Subcutaneous abdominal adipose tissue (tissue), 5 donors: ENCODE data around the gene SLC7A7.
"Not testable (repeated sequence)": the region's sequence is repeated elsewhere in the genome, so short reads cannot be mapped to it uniquely, and the experiment has no call there.

Experiments
- H3K27ac ChIP-seq: one replicate; pipeline ENCODE4 v1.7.0; 2013; ENCODE audit warnings: low read depth, mild to moderate bottlenecking, inconsistent platforms, low read length, moderate library complexity
- H3K27me3 ChIP-seq, 5 donors: one replicate each; pipeline ENCODE4 v1.7.0; 2013; ENCODE audit warnings: low read length in 5 of 5, inconsistent platforms in 1 of 5; ENCODE audit not compliant: control insufficient read depth in 5 of 5, insufficient read depth in 4 of 5
- H3K36me3 ChIP-seq, 5 donors: one replicate each; pipeline ENCODE4 v1.7.0; 2013; ENCODE audit warnings: low read length in 5 of 5; ENCODE audit not compliant: control insufficient read depth in 5 of 5, insufficient read depth in 5 of 5
- H3K4me1 ChIP-seq, 5 donors: one replicate each; pipeline ENCODE4 v1.7.0; 2013; ENCODE audit warnings: low read length in 5 of 5, mild to moderate bottlenecking in 3 of 5, moderate library complexity in 1 of 5; ENCODE audit not compliant: control insufficient read depth in 5 of 5, insufficient read depth in 5 of 5
- H3K4me3 ChIP-seq, 5 donors: one replicate each; pipeline ENCODE4 v1.7.0; 2013; ENCODE audit warnings: low read length in 5 of 5, low read depth in 1 of 5
- H3K9ac ChIP-seq, 5 donors: one replicate each; pipeline ENCODE4 v1.7.0; 2013; ENCODE audit warnings: low read length in 5 of 5, mild to moderate bottlenecking in 4 of 5, moderate library complexity in 3 of 5
- H3K9me3 ChIP-seq, 5 donors: one replicate each; pipeline ENCODE4 v1.7.0; 2013; ENCODE audit warnings: low read length in 5 of 5; ENCODE audit not compliant: control insufficient read depth in 5 of 5
- donor health status: healthy.
- donor health status: healthy.
- donor health status: healthy.
- donor health status: healthy.
- donor health status: healthy.

The SLC7A7 gene

DNA sequence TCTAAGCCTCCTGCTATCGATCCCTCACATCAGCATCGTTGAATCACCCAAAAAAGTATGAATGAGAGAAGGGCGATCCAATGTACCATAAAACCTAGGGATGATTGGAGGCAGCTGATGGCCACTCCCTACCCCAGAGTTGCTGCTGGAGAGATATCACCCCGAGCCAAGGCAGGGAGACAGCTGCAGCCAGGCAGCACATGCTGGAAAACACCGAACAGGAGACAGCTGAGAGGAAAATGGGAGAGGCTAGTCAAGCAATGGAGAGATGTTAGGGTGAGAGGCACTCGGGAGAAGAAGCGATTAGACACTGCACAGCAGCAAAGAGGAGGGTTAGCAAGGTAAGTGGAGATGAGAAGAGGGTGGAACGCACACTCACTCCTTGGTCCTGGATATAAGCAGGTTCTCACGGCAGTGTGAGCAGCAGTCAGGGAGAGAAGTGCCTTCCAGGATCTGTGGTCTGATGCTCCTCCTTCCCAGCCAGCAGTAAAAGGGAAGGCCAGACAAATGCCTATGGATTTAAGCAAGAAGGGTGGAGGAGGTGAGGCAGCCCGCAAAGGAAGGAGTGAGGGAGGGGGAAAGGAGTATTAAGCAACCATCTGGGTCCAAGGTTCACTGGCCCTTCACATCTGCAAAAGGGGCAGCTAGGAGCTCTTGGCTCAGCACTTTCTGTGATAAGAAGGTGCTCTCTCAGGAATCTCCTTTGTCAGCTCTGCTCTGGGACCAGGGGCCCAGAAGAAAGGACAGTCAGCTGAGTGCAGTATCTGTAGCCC is at the start of gene SLC7A7:
Gene SLC7A7, minus strand, starts transcription at position 495 of the 773 bp plus-strand sequence. CDS start 2,037 bp downstream, outside the sequence.
- peak within 1 kb of the TSS in 1 of 5 donors; percentile 14 for H3K9ac ChIP-seq

DNA sequence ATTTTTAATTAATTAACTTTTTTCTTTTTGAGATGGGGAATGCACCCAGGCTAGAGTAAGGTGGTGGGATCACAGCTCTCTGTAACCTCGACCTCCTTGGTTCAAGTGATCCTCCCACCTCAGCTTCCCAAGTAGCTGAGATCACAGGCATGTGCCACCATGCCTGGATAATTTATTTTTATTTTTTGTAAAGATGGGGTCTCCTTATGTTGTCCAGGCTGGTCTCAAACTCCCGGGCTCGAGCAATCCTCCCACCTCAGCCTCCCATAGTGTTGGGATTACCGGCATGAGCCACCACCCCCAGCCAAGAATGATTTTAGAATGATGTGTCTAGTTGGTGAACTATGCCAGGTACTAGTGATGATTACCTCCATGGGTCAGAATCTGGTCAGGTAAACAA is 49.7 kb upstream of the SLC7A7 start:
- no peaks in the 10 kb centered on the region for H3K9me3 ChIP-seq
- no peaks in the 10 kb centered on the region for H3K4me1 ChIP-seq
- H3K36me3 ChIP-seq = no peaks in the 10 kb centered on the region
- no peak overlapping the region for H3K9ac ChIP-seq
- H3K4me3 ChIP-seq = no peak overlapping the region
- H3K27ac ChIP-seq = no peak overlapping the region
- no peaks in the 10 kb centered on the region for H3K27me3 ChIP-seq

More for the DNA sequence above, at the start of gene SLC7A7:
- Histone ChIP-seq H3K27ac (peak within 1 kb of the TSS; percentile 11), H3K36me3 (peaks cover 0 to 7% (median 0%) of the 10 kb centered on the region in 5 donors), H3K27me3 (peaks cover 0 to 7% (median 2%) of the 10 kb centered on the region in 5 donors), H3K4me1 (peaks cover 5 to 26% (median 18%) of the 10 kb centered on the region in 5 donors), H3K9me3 (no peaks in the 10 kb centered on the region), H3K4me3 (peak within 1 kb of the TSS in 4 of 5 donors; percentile 11 to 34 (median 14))

DNA sequence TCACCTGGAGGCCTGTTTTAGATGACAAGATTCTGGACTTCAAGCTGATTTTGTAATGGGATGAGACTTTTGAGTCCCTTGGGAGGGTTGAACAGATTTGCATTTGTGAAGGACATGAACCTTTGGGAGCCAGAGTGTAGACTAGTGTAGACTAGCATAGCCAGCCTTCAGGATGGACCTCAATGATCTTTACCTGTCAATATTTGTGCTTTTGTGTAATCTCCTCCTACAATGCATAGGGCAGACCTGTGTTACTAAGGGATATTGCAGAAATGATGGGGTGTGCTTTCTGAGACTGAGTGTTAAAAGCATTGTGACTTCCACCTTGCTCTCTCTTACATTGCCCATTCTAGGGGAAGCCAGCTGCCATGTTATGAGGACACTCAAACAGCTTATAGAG is 46.4 kb upstream of the SLC7A7 start:
- no peak overlapping the region for H3K4me3 ChIP-seq
- H3K9me3 ChIP-seq = peaks cover 0 to 3% (median 0%) of the 10 kb centered on the region in 5 donors
- no peak overlapping the region for H3K27ac ChIP-seq
- no peak overlapping the region for H3K9ac ChIP-seq
- H3K27me3 ChIP-seq = no peaks in the 10 kb centered on the region
- no peaks in the 10 kb centered on the region for H3K36me3 ChIP-seq
- no peaks in the 10 kb centered on the region for H3K4me1 ChIP-seq

- not testable (repeated sequence) for H3K4me3 ChIP-seq, H3K27me3 ChIP-seq, H3K4me1 ChIP-seq, H3K9me3 ChIP-seq, H3K36me3 ChIP-seq, H3K9ac ChIP-seq, H3K27ac ChIP-seq
These were observed 45.1 kb upstream of the SLC7A7 start for GRCh38 chr14:22860377-22860776.

DNA sequence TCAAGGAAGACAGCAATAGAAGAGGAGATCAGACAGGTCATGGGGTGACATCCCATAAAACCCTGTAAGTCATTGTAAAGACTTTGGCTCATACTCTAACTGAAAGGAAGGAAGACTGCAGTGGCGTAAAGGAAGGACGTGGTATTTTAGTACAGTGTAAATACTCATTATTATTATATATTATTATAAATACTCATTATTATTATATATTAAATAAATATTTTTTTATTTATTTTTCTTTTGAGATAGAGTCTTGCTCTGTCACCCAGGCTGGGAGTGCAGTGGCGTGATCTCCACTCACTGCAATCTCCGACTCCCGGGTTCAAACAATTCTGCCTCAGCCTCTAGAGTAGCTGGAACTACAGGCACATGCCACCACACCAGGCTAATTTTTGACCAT is 41.2 kb upstream of the SLC7A7 start:
- H3K27ac ChIP-seq = no peak overlapping the region
- H3K36me3 ChIP-seq = no peaks in the 10 kb centered on the region
- peaks cover 0 to 3% (median 0%) of the 10 kb centered on the region in 5 donors for H3K9me3 ChIP-seq
- H3K4me1 ChIP-seq = peaks cover 4 to 16% (median 12%) of the 10 kb centered on the region in 5 donors
- no peak overlapping the region for H3K9ac ChIP-seq
- H3K27me3 ChIP-seq = no peaks in the 10 kb centered on the region
- H3K4me3 ChIP-seq = no peak overlapping the region

- Histone ChIP-seq H3K27me3 (no peaks in the 10 kb centered on the region), H3K36me3 (no peaks in the 10 kb centered on the region), H3K27ac (no peak overlapping the region), H3K4me1 (peaks cover 8 to 29% (median 25%) of the 10 kb centered on the region in 5 donors), H3K9me3 (peaks cover 0 to 3% (median 0%) of the 10 kb centered on the region in 5 donors), H3K4me3 (no peak overlapping the region), H3K9ac (no peak overlapping the region)
These were observed 39.9 kb upstream of the SLC7A7 start for GRCh38 chr14:22854963-22855724.

GRCh38 chr14:22854296-22854695 is 39.1 kb upstream of the SLC7A7 start:
- H3K9me3 ChIP-seq, H3K9ac ChIP-seq, H3K27me3 ChIP-seq, H3K4me3 ChIP-seq, H3K27ac ChIP-seq, H3K36me3 ChIP-seq: not testable (repeated sequence)
- peaks cover 10 to 37% (median 33%) of the 10 kb centered on the region in 5 donors for H3K4me1 ChIP-seq

GRCh38 chr14:22852940-22853767 is 37.9 kb upstream of the SLC7A7 start:
- Histone ChIP-seq H3K27ac (no peak overlapping the region), H3K36me3 (no peaks in the 10 kb centered on the region), H3K9ac (peak overlapping the region in 3 of 5 donors; percentile 56 to 79 (median 66)), H3K9me3 (peaks cover 0 to 3% (median 0%) of the 10 kb centered on the region in 5 donors), H3K27me3 (no peaks in the 10 kb centered on the region), H3K4me1 (peaks cover 18 to 49% (median 45%) of the 10 kb centered on the region in 5 donors), H3K4me3 (peak overlapping the region; percentile 54 to 80 (median 55))

DNA sequence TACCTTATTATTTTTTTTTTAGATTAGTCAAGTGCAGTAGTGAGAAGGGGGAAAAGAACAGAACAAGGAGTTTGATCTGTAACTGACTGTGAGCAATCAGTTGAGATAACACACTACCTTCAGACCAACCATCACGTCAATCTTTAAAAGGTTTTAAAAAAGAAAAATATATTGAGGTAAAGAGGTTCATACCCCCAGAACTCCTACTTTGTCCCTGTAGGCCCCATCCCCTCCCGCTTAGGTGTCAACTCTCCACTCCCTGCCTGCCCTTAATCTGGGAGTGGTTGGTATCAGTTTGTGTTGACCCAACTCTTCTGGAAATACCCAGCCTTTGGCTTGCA is 37.3 kb upstream of the SLC7A7 start:
- Histone ChIP-seq H3K4me3 (no peak overlapping the region), H3K36me3 (no peaks in the 10 kb centered on the region), H3K4me1 (peaks cover 21 to 55% (median 51%) of the 10 kb centered on the region in 5 donors), H3K9me3 (peaks cover 0 to 3% (median 0%) of the 10 kb centered on the region in 5 donors), H3K9ac (no peak overlapping the region), H3K27ac (no peak overlapping the region), H3K27me3 (no peaks in the 10 kb centered on the region)
